H1 (cell line): ENCODE data around the gene RAB11FIP3. TPM values are rescaled to one million over a fixed set of nuclear protein-coding genes. Genes with fewer than 3 reads are reported as not detected.

ENCODE experiments used
- BACH1 ChIP-seq: IDR thresholded peaks from 2 replicates; pipeline ENCODE4 v1.6.1; 2012; ENCODE audit warnings: low read length, improper control_type of control experiment
- CEBPB ChIP-seq: IDR thresholded peaks from 2 replicates; pipeline ENCODE4 v1.6.1; 2012; ENCODE audit warnings: low read depth, low read length
- CREB1 ChIP-seq: IDR thresholded peaks from 2 replicates; pipeline ENCODE4 v1.6.1; 2012; ENCODE audit warnings: inconsistent platforms
- EP300 ChIP-seq, 2 experiments: IDR thresholded peaks; 1 replicate in 1 of 2; 2 replicates in 1 of 2; pipeline ENCODE4 v1.6.1; 2011 to 2012; ENCODE audit warnings: low read depth in 2 of 2, low read length in 2 of 2, mild to moderate bottlenecking in 2 of 2, borderline replicate concordance in 1 of 2, inconsistent platforms in 1 of 2, moderate library complexity in 1 of 2
- HDAC2 ChIP-seq, 2 experiments: fragments of 300-600 bp in 1 of 2; sonication (generic) in 1 of 2; IDR thresholded peaks; 2 replicates each; pipeline ENCODE4 v1.6.1; 2011 to 2012; ENCODE audit warnings: low read depth in 2 of 2, low read length in 2 of 2, mild to moderate bottlenecking in 2 of 2, moderate library complexity in 2 of 2, borderline replicate concordance in 1 of 2, inconsistent platforms in 1 of 2
- PHF8 ChIP-seq: fragments of 200-600 bp; sonication (generic); conservative IDR thresholded peaks from 2 replicates; pipeline ENCODE4 v1.7.1; 2012; ENCODE audit warnings: low read depth, mild to moderate bottlenecking, inconsistent platforms, low read length, moderate library complexity
- RNF2 ChIP-seq: fragments of 200-900, 300-1000 bp; sonication (generic); IDR thresholded peaks from 2 replicates; pipeline ENCODE4 v1.7.1; 2016; ENCODE audit warnings: borderline replicate concordance, low read depth, mild to moderate bottlenecking, antibody characterized with exemption, low read length; ENCODE audit not compliant: poor library complexity, severe bottlenecking; ENCODE audit errors: missing control alignments
- USF2 ChIP-seq: IDR thresholded peaks from 2 replicates; pipeline ENCODE4 v1.6.1; 2011; ENCODE audit warnings: low read length, improper control_type of control experiment
- YY1 ChIP-seq: IDR thresholded peaks from 2 replicates; pipeline ENCODE4 v1.6.1; 2011; ENCODE audit warnings: low read depth, mild to moderate bottlenecking, low read length
- polyA plus RNA-seq, 7 experiments: library from polyadenylated mRNA; depleted of rRNA in 3 of 7; stranded (reverse) in 5 of 7; unstranded in 2 of 7; fragments of >200 nt in 5 of 7; fragments of 200-250 nt in 2 of 7; gene quantifications; 1 replicate in 5 of 7; 2 replicates in 1 of 7; 4 replicates in 1 of 7; pipeline versions ENCODE4 v1.2.1 to v1.2.3, GENCODE V29; 2011 to 2013; ENCODE audit warnings: missing spikeins in 2 of 7, mixed read lengths in 2 of 7
- total RNA-seq: library from RNA; stranded (reverse); fragmentation: NEBNext Ultra II Directional; extraction: Animal tissue kit (Norgen Biotek cat#: 25700); gene quantifications from 2 replicates; pipeline ENCODE4 v1.2.1, GENCODE V29; 2021

Gene RAB11FIP3
- total and polyA plus RNA-seq, 2 of the 8 experiments (the other 6 are each of a cell fraction or from before 2014, with no cell fraction given) = 9.3 to 35.2 TPM

DNA sequence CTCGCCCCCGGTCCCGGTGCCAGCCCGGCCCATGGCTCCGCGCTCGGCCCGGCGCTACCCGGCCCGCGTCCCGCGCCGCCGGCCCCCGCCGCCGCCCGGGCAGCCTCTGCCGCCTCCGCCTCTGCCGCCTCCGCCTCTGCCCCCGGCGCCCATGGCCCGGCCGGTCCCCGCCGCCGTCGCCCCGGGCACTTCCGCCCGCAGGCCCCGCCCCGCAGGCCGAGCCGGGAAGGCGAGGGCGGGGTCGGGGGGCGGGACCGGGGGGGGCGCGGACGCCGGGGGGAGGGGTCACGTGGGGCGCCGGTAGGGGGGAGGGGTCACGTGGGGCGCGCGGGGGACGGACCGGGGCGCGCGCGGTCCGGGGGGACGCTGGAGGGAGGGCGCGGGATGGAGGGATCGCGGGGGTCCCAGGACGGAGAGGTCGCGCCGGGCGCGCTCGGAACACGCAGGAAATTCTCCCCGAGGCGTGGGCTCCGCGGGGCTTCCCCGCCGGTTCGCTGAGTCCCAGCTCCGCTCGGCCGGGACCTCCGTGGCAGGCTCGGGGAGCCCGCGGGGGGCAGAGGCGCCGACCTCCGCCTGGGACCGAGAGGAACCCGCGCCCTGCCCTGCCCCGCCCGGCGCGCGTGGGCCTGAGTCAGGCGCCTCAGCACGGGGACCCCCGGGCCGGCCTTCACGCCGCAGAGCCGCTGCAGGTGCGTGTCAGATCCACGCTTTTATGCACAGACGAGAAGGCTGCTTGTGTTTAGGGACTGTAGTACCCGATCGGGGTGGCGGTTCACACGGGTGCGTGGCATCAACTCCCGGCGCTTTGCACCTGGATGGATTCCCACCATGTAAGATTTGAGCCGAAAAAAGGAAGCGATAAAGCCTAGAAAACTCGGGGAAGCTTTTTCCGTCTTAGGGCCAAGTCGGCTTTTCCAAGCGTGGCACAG, 43.4 kb upstream of the RAB11FIP3 start, which contains the start of gene PGAP6 (continued):
- peak; percentile 33; the same call in 1 of the 2 replicates for TF ChIP-seq USF2
- 0 out of 2 replicates have a peak, but pooled peaks have one; percentile 20 for TF ChIP-seq CREB1
- TF ChIP-seq PHF8 = peak; percentile 51; the same call in 1 of the 2 replicates
- no peak for TF ChIP-seq EP300 (IDR thresholded peaks at IDR 0.05; ENCODE audit: borderline replicate concordance in 1 of 2, low read depth in 2 of 2, low read length in 2 of 2)
- peak; percentile 6 to 71; a peak in 1 of 4 replicates for TF ChIP-seq HDAC2 (IDR thresholded peaks at IDR 0.05; ENCODE audit: borderline replicate concordance in 1 of 2, low read depth in 2 of 2, low read length in 2 of 2)
- TF ChIP-seq CEBPB = no peak
- TF ChIP-seq BACH1 = peak; percentile 12; the same call in 1 of the 2 replicates
- TF ChIP-seq YY1 = no peak
- TF ChIP-seq RNF2 = no peak
